ENCODE data around the gene MMEL1.

DNA sequence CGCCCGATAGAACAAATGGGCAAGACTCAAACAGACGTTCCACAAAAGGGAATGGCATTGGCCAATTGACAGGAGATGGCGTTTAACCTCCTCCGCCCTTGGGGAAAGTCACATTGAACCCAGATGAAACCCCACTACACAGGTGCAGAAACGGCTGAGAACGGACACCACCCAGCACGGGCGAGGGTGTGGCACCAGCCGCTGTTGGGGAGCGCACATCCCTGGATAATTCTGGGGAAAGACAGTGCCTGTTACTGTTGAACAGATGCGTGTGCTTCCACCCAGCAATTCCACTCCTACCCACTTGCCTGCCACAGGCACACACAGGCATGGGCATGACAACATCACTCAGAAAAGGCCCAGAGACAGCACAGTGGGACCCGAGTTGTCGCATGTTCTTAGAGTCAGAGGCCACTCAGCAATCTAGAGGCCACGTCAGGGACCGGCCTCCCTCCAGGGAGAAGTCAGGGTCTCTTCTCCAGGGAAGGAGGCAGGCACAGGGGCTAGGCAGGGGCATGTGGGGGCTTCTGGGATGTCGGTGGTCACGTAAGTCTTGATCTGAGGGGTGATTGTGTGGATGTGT, 31.0 kb downstream of the MMEL1 start:
- TF ChIP-seq, protein P1, sequence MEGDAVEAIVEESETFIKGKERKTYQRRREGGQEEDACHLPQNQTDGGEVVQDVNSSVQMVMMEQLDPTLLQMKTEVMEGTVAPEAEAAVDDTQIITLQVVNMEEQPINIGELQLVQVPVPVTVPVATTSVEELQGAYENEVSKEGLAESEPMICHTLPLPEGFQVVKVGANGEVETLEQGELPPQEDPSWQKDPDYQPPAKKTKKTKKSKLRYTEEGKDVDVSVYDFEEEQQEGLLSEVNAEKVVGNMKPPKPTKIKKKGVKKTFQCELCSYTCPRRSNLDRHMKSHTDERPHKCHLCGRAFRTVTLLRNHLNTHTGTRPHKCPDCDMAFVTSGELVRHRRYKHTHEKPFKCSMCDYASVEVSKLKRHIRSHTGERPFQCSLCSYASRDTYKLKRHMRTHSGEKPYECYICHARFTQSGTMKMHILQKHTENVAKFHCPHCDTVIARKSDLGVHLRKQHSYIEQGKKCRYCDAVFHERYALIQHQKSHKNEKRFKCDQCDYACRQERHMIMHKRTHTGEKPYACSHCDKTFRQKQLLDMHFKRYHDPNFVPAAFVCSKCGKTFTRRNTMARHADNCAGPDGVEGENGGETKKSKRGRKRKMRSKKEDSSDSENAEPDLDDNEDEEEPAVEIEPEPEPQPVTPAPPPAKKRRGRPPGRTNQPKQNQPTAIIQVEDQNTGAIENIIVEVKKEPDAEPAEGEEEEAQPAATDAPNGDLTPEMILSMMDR (IDR thresholded peaks at IDR 0.05) = no peak
- TF ChIP-seq POLR2A (IDR thresholded peaks at IDR 0.05) (no peak), POLR2AphosphoS5 (IDR thresholded peaks at IDR 0.05) (no peak)

All from suprapubic skin (tissue), 4 donors.